Left ventricle myocardium inferior (tissue), 1 donor: ENCODE measurements around the gene ARF1. TPM values are rescaled to one million over a fixed set of nuclear protein-coding genes. Genes with fewer than 3 reads are reported as not detected.

Experiments used
- DNase-seq: peaks from one replicate; pipeline ENCODE4 v3.0.0-alpha.2; 2020
- H3K27ac ChIP-seq: fragments of 200-600 bp; replicated peaks from 2 replicates; pipeline ENCODE4 v1.8.0; 2021
- H3K27me3 ChIP-seq: fragments of 200-600 bp; 2 replicates; pipeline ENCODE4 v1.8.0; 2021; ENCODE audit warnings: low read depth
- H3K36me3 ChIP-seq: fragments of 200-600 bp; 2 replicates; pipeline ENCODE4 v1.8.0; 2021
- H3K4me1 ChIP-seq: fragments of 200-600 bp; 2 replicates; pipeline ENCODE4 v1.8.0; 2021
- H3K4me3 ChIP-seq: fragments of 200-600 bp; 2 replicates; pipeline ENCODE4 v1.8.0; 2021; ENCODE audit warnings: mild to moderate bottlenecking, moderate library complexity
- H3K9me3 ChIP-seq: fragments of 200-600 bp; replicated peaks from 2 replicates; pipeline ENCODE4 v1.8.0; 2021
- intact Hi-C: fragments of 100-400 bp; cut with micrococcal nuclease; formaldehyde crosslinking; loops from one replicate; pipeline ENCODE4 v1.11.0; 2022
- total RNA-seq: library from RNA; stranded (reverse); fragmentation: NEBNext Ultra II Directional; extraction: Animal tissue kit (Norgen Biotek cat#: 25700); gene quantifications from one replicate; pipeline ENCODE4 v1.2.1, GENCODE V29; 2021
- TF ChIP-seq, protein P1 (sequence below): fragments of 200-600 bp; IDR thresholded peaks from 2 replicates; pipeline ENCODE4 v1.8.0; 2021; ENCODE audit warnings: antibody characterized with exemption, mild to moderate bottlenecking, borderline replicate concordance
- donor health status: DM: no; HTN: yes; CAD: no; lungs with severe emphysema.

Gene ARF1
- total RNA-seq, 1 donor from 2014 or later, result 294 TPM

DNA sequence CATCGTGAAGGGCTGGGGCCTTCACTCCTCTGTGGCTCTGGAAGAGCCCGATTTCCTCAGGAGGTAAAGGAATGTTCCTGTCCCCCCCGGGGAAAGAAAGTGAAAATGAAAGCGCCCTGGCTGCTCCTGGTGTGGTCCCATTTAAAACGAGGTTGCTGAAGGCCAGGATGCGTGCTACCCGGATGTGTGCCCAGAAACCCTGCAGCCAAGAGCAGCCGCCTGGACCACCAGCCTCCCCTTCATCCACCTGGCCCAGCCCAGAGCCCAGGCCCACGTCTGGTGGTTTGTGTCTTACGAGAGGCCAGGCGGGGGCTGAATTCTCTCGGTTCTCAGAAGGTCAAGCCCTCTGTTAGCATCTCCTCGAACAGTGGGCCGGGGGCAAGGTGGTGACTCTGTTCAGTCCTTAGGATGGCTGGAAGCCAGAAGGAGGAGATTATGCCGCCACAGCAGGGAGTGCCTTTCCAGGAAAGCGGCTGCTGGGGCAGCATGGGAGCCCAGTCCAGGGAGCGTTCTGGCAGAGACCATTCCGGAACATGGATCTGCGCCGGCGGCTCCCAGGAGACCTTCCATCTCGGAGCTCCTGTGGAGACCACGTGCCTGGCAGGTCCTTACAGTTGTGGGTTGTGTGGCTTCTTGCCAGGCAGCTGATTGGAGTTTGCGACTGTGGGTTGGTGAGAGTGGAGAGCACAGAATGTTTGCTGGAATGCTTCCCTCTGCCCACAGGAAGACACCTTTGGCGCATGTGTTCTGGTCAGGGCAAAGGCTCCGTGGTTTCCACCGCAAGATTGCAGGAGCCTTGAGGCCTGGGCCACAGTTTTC lies 58.9 kb downstream of the ARF1 start:
- H3K9me3 ChIP-seq, result no peaks in the 10 kb centered on the region
- H3K27me3 ChIP-seq, result no peaks in the 10 kb centered on the region
- peak overlapping the region; percentile 90 for H3K4me3 ChIP-seq
- DNase-seq, result peak; percentile 78
- intact Hi-C loops, result no loop called here
- H3K27ac ChIP-seq, result peak overlapping the region; percentile 97
- peaks cover 62% of the 10 kb centered on the region for H3K4me1 ChIP-seq
- TF ChIP-seq, protein P1, sequence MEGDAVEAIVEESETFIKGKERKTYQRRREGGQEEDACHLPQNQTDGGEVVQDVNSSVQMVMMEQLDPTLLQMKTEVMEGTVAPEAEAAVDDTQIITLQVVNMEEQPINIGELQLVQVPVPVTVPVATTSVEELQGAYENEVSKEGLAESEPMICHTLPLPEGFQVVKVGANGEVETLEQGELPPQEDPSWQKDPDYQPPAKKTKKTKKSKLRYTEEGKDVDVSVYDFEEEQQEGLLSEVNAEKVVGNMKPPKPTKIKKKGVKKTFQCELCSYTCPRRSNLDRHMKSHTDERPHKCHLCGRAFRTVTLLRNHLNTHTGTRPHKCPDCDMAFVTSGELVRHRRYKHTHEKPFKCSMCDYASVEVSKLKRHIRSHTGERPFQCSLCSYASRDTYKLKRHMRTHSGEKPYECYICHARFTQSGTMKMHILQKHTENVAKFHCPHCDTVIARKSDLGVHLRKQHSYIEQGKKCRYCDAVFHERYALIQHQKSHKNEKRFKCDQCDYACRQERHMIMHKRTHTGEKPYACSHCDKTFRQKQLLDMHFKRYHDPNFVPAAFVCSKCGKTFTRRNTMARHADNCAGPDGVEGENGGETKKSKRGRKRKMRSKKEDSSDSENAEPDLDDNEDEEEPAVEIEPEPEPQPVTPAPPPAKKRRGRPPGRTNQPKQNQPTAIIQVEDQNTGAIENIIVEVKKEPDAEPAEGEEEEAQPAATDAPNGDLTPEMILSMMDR, result no peak
- H3K36me3 ChIP-seq, result peaks cover 11% of the 10 kb centered on the region

DNA sequence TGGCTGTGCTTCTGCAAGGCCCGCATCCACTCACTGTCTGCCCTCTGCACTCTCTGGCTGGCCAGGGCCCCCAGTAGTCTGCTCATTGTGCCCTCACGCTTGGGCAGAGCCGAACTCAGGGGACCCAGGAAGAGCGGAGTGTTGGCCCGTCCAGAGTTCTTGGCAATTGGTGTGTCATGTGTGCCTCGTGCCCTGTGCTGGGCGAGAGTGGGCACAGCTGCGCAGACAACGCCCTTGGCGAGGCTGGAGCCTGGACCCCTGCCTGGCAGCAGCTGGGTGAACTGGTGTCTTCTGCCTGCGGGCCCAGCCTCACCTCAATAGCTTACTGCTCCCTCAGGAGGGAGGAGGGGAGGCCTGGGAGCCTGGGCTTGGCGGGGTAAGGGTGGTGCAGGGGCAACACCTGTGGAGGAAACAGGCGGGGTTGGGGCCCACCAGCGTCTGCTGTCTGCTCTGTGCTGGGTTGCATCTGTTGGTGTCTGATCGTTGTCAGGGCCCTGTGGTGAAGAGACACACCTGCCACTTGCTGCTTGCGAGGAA lies 59.7 kb downstream of the ARF1 start:
- Histone ChIP-seq H3K9me3 (no peaks in the 10 kb centered on the region), H3K4me1 (peaks cover 69% of the 10 kb centered on the region), H3K27me3 (no peaks in the 10 kb centered on the region), H3K36me3 (peaks cover 19% of the 10 kb centered on the region), H3K4me3 (peak overlapping the region; percentile 90), H3K27ac (peak overlapping the region; percentile 97)
- intact Hi-C loops, result no loop called here
- no peak for DNase-seq
- TF ChIP-seq, protein P1, result no peak

DNA sequence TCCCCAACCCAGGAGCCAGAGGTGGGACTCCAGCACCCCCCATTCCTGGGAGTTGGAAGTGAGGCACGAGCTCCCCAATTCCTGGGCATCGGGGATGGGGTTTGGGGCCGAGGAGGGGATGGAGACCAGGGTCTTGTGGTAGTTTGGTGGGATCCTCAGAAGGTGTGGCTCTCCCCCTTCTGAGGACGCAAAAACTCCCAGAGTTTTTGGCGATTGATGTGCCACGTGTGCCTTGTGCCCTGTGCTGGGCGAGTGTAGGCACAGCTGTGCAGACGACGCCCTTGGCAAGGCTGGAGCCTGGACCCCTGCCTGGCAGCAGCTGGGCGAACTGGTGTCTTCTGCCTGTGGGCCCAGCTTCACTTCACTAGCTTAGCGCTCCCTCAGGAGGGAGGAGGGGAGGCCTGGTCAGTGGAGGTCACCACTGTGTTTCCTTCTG lies 60.2 kb downstream of the ARF1 start:
- intact Hi-C loops, result no loop called here
- peak overlapping the region; percentile 90 for H3K4me3 ChIP-seq
- no peaks in the 10 kb centered on the region for H3K27me3 ChIP-seq
- peaks cover 24% of the 10 kb centered on the region for H3K36me3 ChIP-seq
- H3K4me1 ChIP-seq, result peaks cover 74% of the 10 kb centered on the region
- no peak for DNase-seq
- TF ChIP-seq, protein P1, result no peak
- peak overlapping the region; percentile 97 for H3K27ac ChIP-seq
- H3K9me3 ChIP-seq, result no peaks in the 10 kb centered on the region

DNA sequence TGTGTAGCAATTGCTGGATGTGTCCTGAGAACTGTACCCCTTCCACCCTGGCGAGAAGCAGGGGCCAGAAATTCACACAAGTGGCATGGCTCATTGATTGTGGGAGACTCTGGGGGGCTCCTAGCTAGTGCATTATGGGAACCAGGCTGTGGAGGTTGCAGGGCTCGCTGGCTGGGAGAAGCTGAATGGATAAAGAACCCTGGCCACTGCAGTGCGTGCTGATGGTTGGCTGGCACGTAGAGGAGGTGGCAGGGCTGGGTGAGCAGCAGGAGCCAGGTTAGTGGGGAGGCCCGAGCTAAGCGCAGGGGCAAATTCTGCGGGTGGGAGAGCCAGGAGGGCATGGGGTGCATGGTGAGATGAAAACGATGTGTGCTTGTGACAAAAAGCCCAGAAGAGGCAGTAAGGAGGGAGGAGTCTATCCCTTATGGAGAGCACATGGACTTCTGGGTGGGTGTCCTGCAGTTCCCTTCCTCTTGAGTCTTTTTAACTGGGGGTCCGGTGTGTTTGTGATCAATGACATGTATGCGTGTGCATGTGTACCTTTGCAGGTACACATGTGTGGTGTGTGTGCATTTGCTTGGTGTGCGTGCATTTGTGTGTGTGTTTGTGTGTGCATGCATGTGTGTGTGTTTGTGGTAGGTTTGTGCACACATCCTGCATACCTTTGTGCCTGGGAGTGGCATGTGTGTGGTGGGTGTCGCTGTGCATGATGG lies 61.1 kb downstream of the ARF1 start:
- DNase-seq, result no peak
- Histone ChIP-seq H3K27me3 (no peaks in the 10 kb centered on the region), H3K27ac (peak overlapping the region; percentile 97), H3K4me1 (peaks cover 83% of the 10 kb centered on the region), H3K4me3 (no peak overlapping the region), H3K9me3 (no peaks in the 10 kb centered on the region), H3K36me3 (peaks cover 33% of the 10 kb centered on the region)
- TF ChIP-seq, protein P1, result no peak
- intact Hi-C loops, result no loop called here

DNA sequence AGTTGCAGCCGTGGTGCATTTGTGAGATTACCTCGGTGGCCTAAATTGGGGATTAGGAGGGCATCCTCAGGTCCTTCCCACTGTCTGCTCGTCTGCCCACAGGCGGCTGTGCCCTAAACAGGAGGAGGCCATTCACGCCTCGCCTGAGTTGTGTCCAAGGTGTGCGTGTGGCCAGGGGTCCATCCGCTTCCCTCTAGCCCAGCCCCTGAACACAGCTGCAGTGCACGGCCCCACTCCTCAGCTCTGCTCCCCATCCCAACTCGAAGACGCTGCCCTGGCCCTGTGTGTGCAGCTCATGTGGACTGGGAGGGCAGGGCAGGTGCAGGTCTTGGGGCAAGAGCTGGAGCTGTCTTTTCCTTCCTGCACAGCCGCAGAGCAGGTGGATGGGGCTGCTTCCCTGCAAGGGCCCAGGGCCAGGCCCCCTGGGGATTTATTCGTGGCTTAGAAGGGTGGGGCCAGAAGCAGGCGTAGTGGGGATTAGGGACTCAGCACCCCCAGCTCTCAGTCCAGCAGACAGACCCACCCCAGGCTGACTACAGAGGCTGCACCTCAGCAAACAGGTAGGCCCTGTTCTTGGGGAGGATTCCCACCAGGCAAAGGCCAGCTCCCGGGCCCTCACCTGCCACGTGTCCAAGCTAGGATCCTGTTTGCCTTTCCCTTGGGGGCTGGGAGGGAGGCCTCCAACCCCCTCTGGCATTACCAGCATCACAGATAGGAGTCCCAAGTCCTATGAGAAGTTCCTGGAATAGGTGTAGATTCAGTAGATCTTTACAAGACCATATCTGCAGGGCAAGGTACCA lies 61.9 kb downstream of the ARF1 start:
- Histone ChIP-seq H3K4me3 (no peak overlapping the region), H3K27ac (no peak overlapping the region), H3K4me1 (peaks cover 87% of the 10 kb centered on the region), H3K36me3 (peaks cover 37% of the 10 kb centered on the region), H3K9me3 (no peaks in the 10 kb centered on the region), H3K27me3 (no peaks in the 10 kb centered on the region)
- intact Hi-C loops, result no loop called here
- DNase-seq, result no peak
- TF ChIP-seq, protein P1, result no peak
